GM06990 (cell line): Measurements from ENCODE around the gene ALDH1L2.

Experiments used
- DNase-seq: peaks from one replicate; pipeline ENCODE4 v3.0.0-alpha.2; 2011; ENCODE audit not compliant: insufficient read length; ENCODE audit errors: extremely low read depth
- H3K27me3 ChIP-seq: replicated peaks from 2 replicates; pipeline ENCODE4 v1.6.0; 2011; ENCODE audit warnings: low read length; ENCODE audit not compliant: control insufficient read depth, insufficient read depth
- H3K36me3 ChIP-seq: 2 replicates; pipeline ENCODE4 v1.5.1; 2011; ENCODE audit warnings: low read length; ENCODE audit not compliant: control insufficient read depth, insufficient read depth
- H3K4me3 ChIP-seq: replicated peaks from 2 replicates; pipeline ENCODE4 v1.5.1; 2011; ENCODE audit warnings: low read depth, mild to moderate bottlenecking, control low read depth, low read length
- TF ChIP-seq, protein P1 (sequence below): IDR thresholded peaks from 2 replicates; pipeline ENCODE4 v1.5.1; 2011; ENCODE audit warnings: low read length, control low read depth, mild to moderate bottlenecking, inconsistent platforms; ENCODE audit not compliant: insufficient read depth, poor library complexity, severe bottlenecking

Gene ALDH1L2

DNA sequence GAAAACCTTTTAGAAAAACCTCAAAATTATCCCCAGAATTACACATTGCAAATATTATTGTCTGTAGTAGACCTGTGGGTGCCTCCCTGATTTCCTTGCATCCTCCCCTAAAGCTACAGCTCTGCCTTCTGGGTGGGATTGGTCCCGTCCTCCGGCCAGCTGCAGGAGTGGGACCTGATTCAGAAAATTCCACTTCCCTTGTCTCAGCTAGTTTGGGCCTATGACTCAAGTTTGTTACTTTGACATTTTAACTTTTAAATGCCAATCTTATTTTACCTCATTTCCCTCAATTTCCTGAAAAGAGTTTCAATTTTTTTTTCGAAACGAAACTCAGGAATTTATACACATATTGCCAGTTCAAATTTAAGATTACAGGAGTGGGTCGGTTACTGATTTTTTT, 113.0 kb downstream of the ALDH1L2 start:
- TF ChIP-seq, protein P1, sequence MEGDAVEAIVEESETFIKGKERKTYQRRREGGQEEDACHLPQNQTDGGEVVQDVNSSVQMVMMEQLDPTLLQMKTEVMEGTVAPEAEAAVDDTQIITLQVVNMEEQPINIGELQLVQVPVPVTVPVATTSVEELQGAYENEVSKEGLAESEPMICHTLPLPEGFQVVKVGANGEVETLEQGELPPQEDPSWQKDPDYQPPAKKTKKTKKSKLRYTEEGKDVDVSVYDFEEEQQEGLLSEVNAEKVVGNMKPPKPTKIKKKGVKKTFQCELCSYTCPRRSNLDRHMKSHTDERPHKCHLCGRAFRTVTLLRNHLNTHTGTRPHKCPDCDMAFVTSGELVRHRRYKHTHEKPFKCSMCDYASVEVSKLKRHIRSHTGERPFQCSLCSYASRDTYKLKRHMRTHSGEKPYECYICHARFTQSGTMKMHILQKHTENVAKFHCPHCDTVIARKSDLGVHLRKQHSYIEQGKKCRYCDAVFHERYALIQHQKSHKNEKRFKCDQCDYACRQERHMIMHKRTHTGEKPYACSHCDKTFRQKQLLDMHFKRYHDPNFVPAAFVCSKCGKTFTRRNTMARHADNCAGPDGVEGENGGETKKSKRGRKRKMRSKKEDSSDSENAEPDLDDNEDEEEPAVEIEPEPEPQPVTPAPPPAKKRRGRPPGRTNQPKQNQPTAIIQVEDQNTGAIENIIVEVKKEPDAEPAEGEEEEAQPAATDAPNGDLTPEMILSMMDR, result no peak
- no peaks in the 10 kb centered on the region for H3K36me3 ChIP-seq
- H3K4me3 ChIP-seq, result no peak overlapping the region
- no peaks in the 10 kb centered on the region for H3K27me3 ChIP-seq
- no peak for DNase-seq
